NCI-H1417 treated with DMSO at 0.1 percent for 48 hours (cell line): Measurements from ENCODE around the gene COL4A3.
"Not testable (repeated sequence)": the region's sequence is repeated elsewhere in the genome, so short reads cannot be mapped to it uniquely, and the experiment has no call there.

Experiments
- DNase-seq: peaks from one replicate; lab custom pipeline; 2025; lab: John Stamatoyannopoulos, UW

The COL4A3 gene

GRCh38 chr2:227206406-227206805 lies 42.0 kb downstream of the COL4A3 start:
- DNase-seq = no peak

- DNase-seq = no peak
Observed at GRCh38 chr2:227207573-227207972, 43.1 kb downstream of the COL4A3 start.

GRCh38 chr2:227214622-227215041 lies 50.2 kb downstream of the COL4A3 start:
- DNase-seq = no peak

- no peak for DNase-seq
Observed at GRCh38 chr2:227219312-227220105, 55.1 kb downstream of the COL4A3 start.

- no peak for DNase-seq
Observed at GRCh38 chr2:227221120-227221519, 56.7 kb downstream of the COL4A3 start.

GRCh38 chr2:227222292-227222691 lies 57.9 kb downstream of the COL4A3 start:
- DNase-seq = no peak

- not testable (repeated sequence) for DNase-seq
Observed at GRCh38 chr2:227225641-227226040, 61.2 kb downstream of the COL4A3 start.

GRCh38 chr2:227228061-227228667 lies 63.7 kb downstream of the COL4A3 start:
- peak; percentile 12 for DNase-seq

GRCh38 chr2:227230151-227230550 lies 65.7 kb downstream of the COL4A3 start:
- DNase-seq = no peak

GRCh38 chr2:227234429-227234828 lies 70.0 kb downstream of the COL4A3 start:
- no peak for DNase-seq

- DNase-seq = no peak
Observed at GRCh38 chr2:227237786-227238185, 73.4 kb downstream of the COL4A3 start.

GRCh38 chr2:227238238-227239237 lies 74.1 kb downstream of the COL4A3 start:
- no peak for DNase-seq

GRCh38 chr2:227241005-227241404 lies 76.6 kb downstream of the COL4A3 start:
- DNase-seq = no peak

- no peak for DNase-seq
Observed at GRCh38 chr2:227248876-227249275, 84.5 kb downstream of the COL4A3 start.

- DNase-seq = no peak
Observed at GRCh38 chr2:227252831-227253230, 88.4 kb downstream of the COL4A3 start.

- no peak for DNase-seq
Observed at GRCh38 chr2:227256605-227257004, 92.2 kb downstream of the COL4A3 start.

GRCh38 chr2:227257820-227258219 lies 93.4 kb downstream of the COL4A3 start:
- DNase-seq = no peak

GRCh38 chr2:227260041-227260440 lies 95.6 kb downstream of the COL4A3 start:
- DNase-seq = no peak

- no peak for DNase-seq
Observed at GRCh38 chr2:227267410-227268115, 103.1 kb downstream of the COL4A3 start.

- no peak for DNase-seq
Observed at GRCh38 chr2:227280895-227281294, 116.5 kb downstream of the COL4A3 start.

- DNase-seq = no peak
Observed at GRCh38 chr2:227285741-227286236, 121.4 kb downstream of the COL4A3 start.

- DNase-seq = no peak
Observed at GRCh38 chr2:227287771-227288170, 123.3 kb downstream of the COL4A3 start.
